AG04450 (cell line): ENCODE results near the gene CCNE1. TPM values are rescaled to one million over a fixed set of nuclear protein-coding genes. Genes with fewer than 3 reads are reported as not detected.
"Not testable (repeated sequence)": the region's sequence is repeated elsewhere in the genome, so short reads cannot be mapped to it uniquely, and the experiment has no call there.

Source experiments
- CTCF ChIA-PET: fragments of 300-600, 350-600 bp; formaldehyde crosslinking; extraction: SDS; loops from one replicate; lab custom pipeline; 2022; ENCODE audit warnings: antibody characterized with exemption, inconsistent platforms; lab: Charles Lee
- POLR2A ChIA-PET: fragments of 350-600 bp; formaldehyde crosslinking; extraction: SDS; loops from one replicate; lab custom pipeline; 2021; ENCODE audit warnings: antibody characterized with exemption, inconsistent platforms; lab: Yijun Ruan, JAX
- DNase-seq: peaks from one replicate; pipeline ENCODE4 v3.0.0-alpha.2; 2011; ENCODE audit warnings: low read depth, low spot score
- H3K27ac ChIP-seq: one replicate; pipeline ENCODE4 v1.5.1; 2012; ENCODE audit warnings: low read depth, low read length, control low read depth
- H3K27me3 ChIP-seq: one replicate; pipeline ENCODE4 v1.6.0; 2012; ENCODE audit warnings: low read length; ENCODE audit not compliant: control insufficient read depth, insufficient read depth
- H3K4me3 ChIP-seq: 2 replicates; pipeline ENCODE4 v1.5.1; 2011; ENCODE audit warnings: mild to moderate bottlenecking, low read depth, low read length, control low read depth
- H3K9me3 ChIP-seq: 2 replicates; pipeline ENCODE4 v1.5.1; 2012; ENCODE audit warnings: low read length; ENCODE audit not compliant: control insufficient read depth, insufficient read depth
- CTCF ChIP-seq: IDR thresholded peaks from 2 replicates; pipeline ENCODE4 v1.5.1; 2011; ENCODE audit warnings: low read depth, low read length, control low read depth, inconsistent platforms
- polyA plus RNA-seq: library from polyadenylated mRNA; depleted of rRNA; stranded (reverse); fragments of >200 nt; gene quantifications from 2 replicates; pipeline ENCODE4 v1.2.3, GENCODE V29; 2011

The CCNE1 gene
- polyA plus RNA-seq, 1 experiment = 4.8 TPM

- CTCF ChIA-PET = interaction anchor here (0.7 kb wide), 1 partner anchor 84 kb away, joined by 7 read pairs; no protein-coding TSS in a partner anchor
- no peak overlapping the region for H3K27ac ChIP-seq
- no peaks in the 10 kb centered on the region for H3K9me3 ChIP-seq
- no peak for DNase-seq
- TF ChIP-seq CTCF = no peak
- POLR2A ChIA-PET = no interaction called here
- H3K27me3 ChIP-seq = no peaks in the 10 kb centered on the region
- no peak overlapping the region for H3K4me3 ChIP-seq
These were observed 11.5 kb upstream of the CCNE1 start for GRCh38 chr19:29800100-29800825.

GRCh38 chr19:29803951-29804350, 7.8 kb upstream of the CCNE1 start:
- DNase-seq, CTCF ChIA-PET, H3K4me3 ChIP-seq, H3K27ac ChIP-seq, H3K9me3 ChIP-seq, POLR2A ChIA-PET, H3K27me3 ChIP-seq: not testable (repeated sequence)

GRCh38 chr19:29804493-29804892, 7.3 kb upstream of the CCNE1 start:
- ChIA-PET POLR2A (no interaction called here), CTCF (no interaction called here)
- Histone ChIP-seq H3K4me3 (no peak overlapping the region), H3K27me3 (no peaks in the 10 kb centered on the region), H3K27ac (no peak overlapping the region), H3K9me3 (no peaks in the 10 kb centered on the region)
- TF ChIP-seq CTCF = no peak
- no peak for DNase-seq

DNA sequence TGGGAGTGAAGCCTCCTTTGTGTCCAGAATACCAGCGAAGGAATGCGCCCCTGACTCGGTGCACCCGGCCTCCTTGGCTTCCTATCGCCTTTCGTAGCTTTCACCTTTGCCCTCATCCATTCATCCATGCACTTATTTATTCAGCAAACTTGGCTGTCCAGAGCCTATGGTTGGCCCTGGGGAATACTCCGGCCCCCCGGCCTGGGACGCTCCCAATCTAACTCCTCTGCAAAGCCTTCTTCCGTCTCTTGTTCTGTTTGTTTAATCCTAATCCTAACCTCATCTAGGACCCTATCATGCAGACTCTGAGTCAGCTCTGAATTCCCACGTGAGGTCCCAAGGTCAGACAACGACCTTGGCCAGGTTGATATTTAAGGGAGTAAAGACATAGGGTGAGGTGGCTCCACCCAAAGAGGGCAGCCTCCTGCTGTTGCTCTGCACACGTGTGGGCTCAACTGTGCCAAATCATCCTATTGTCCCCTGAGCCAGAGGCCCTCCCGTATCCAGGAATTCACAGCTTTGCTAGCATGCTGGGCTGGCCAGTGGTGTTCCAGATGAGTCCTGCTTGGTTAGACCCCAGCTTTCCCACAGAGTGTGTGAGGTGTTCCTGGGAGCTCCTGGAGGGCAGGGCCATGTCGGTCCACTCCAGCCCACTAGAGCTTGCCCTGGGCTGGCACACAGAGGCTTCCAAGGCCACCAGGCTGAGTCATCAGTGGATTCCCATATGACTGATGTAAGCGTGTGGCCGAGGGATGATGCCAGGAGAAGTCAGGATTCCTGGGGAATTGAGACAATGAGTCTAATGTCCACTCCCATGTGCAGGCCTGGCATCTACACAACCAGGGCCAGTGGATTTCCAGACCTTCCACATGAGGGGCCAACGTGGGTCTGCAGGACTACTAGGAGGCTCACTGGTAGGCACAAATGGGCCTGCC, 6.5 kb upstream of the CCNE1 start:
- Histone ChIP-seq H3K27ac (no peak overlapping the region), H3K4me3 (no peak overlapping the region), H3K27me3 (no peaks in the 10 kb centered on the region), H3K9me3 (no peaks in the 10 kb centered on the region)
- ChIA-PET POLR2A (no interaction called here), CTCF (interaction anchor here (0.6 to 1.5 kb wide), 2 partner anchors 39 to 89 kb away, joined by 3 to 5 read pairs; no protein-coding TSS in a partner anchor)
- TF ChIP-seq CTCF = no peak
- DNase-seq = no peak

DNA sequence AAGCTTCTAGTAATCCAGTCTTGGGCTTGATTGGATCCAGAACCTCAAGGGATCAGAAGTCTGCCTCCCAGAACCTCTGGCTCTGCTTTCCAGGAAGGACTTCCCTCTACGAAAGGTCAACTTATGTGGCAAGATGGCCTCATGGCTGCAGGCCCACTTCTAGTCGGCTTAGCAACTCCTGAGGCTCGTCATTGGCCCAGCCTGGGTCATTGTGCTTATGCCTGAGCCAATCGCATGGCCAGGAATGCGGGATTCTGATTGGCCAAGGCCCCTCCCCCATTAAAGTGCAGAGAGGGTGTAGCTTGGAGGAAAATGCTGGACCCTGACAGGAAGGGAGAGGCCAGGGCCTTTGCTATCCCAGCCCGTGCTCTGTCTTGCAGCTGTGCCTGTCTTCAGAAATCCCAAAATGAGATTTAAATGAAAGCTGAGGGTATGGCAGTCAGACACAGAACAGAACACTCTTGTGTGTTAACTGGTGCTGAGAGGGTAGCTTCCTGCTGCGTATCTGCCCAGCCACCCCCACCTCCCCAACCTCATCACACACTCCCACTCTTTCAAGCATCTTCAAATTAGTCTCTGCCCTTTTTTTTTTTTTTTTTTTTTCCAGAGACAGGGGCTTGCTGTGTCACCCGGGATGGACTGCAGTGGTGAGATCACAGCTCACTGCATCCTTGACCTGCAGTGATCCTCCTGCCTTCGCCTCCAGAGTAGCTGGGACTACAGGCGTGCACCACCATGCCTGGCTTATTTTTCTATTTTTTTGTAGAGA, 5.5 kb upstream of the CCNE1 start:
- no peak overlapping the region for H3K4me3 ChIP-seq
- H3K27ac ChIP-seq = no peak overlapping the region
- POLR2A ChIA-PET = no interaction called here
- no peak for DNase-seq
- no peaks in the 10 kb centered on the region for H3K27me3 ChIP-seq
- TF ChIP-seq CTCF = no peak
- CTCF ChIA-PET = interaction anchor here (0.6 to 1.5 kb wide), 3 partner anchors 38 to 1582 kb away, joined by 5 to 6 read pairs (median 6); no protein-coding TSS in a partner anchor
- H3K9me3 ChIP-seq = no peaks in the 10 kb centered on the region
